HG02885 (cell line): Measurements from ENCODE around the gene DSCAML1.

Experiments used
- ATAC-seq: cut with Tn5 transposase; IDR thresholded peaks from one replicate; pipeline ENCODE4 v1.9.1; 2021; ENCODE audit warnings: mild to moderate bottlenecking; ENCODE audit not compliant: unreplicated experiment, poor library complexity

The DSCAML1 gene

GRCh38 chr11:117514256-117514655 lies 282.8 kb downstream of the DSCAML1 start:
- ATAC-seq = no peak

DNA sequence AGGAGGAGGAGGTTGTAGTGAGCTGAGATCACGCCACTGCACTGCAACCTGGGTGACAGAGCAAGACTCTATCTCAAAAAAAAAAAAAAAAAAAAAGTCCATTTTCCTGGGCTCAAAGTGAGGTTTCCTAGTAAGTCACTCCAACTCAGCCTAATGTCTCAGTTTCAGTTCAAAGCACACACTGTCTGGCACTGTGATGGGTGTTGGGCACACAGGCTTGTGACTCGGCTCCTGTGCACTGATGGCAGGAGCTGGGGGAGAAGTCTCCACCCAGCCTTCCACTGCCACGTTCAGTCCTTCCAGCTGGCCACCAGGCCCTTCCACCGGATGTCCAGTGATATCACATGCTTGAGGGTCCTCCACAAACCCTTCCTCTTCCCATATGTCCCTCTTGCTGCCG lies 283.4 kb downstream of the DSCAML1 start:
- no peak for ATAC-seq

- ATAC-seq = no peak
Measured at GRCh38 chr11:117511931-117512539, 285.0 kb downstream of the DSCAML1 start.

DNA sequence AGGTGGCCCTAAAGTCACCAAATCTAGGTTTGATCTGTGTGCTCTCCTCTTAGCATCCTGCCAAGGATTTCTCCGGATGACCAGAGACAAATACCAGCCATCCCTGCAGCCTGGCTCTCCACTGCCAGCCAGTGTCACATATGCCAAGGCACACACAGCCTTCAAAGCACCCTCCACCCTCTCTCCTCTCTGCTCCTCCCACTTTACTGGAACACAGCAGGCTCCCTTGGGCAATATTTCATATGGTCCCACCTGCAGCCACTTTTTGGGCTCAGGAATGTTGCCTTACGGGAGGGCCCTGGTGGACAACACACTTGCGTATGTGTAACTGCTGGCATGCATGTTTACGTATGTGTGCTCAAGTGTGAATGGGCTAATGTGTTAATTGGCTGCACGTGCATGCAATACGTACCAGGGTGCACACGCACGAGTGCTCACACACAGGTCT lies 285.5 kb downstream of the DSCAML1 start:
- ATAC-seq = no peak

DNA sequence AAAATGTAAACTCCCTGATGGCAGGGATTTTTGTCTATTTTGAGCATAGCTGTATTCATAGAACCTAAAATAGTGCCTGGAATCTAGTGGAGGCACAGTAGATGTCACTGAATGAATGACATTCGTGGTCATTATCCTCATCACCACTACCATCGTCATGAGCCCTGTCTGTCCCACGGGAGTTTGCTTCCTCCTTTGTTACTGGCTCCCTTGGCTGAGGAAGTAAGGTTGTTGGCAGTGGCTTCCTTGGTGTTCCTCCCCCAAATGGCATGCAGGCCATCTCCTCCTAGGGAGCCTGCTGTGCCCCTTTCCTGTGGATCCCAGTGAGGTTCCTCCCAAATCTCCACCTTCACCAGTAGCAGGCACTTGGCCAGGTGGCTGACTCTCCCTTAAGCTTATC lies 286.4 kb downstream of the DSCAML1 start:
- no peak for ATAC-seq

DNA sequence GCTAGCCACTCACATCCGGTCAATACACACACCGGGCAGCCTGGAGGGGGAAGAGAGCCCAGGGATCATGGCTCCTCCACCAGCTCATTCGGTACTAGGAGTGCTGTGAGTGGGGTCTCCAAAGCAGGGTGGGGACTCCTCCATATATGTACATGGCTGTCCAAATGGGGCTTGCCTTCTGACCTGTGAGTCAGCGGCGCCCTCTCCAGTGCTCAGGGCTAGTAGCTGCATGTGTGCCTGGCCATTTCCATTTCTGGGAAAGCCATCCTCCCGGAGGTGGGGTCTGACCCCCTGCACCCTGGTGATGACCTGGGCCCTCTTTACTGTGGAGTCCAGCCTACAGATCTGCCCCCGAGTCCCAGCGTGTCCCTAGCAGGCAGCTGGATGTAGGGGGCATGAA lies 287.5 kb downstream of the DSCAML1 start:
- ATAC-seq = no peak

- no peak for ATAC-seq
Measured at GRCh38 chr11:117506971-117507370, 290.0 kb downstream of the DSCAML1 start.

- ATAC-seq = no peak
Measured at GRCh38 chr11:117505285-117505970, 291.6 kb downstream of the DSCAML1 start.

GRCh38 chr11:117502779-117503100 lies 294.3 kb downstream of the DSCAML1 start:
- no peak for ATAC-seq

DNA sequence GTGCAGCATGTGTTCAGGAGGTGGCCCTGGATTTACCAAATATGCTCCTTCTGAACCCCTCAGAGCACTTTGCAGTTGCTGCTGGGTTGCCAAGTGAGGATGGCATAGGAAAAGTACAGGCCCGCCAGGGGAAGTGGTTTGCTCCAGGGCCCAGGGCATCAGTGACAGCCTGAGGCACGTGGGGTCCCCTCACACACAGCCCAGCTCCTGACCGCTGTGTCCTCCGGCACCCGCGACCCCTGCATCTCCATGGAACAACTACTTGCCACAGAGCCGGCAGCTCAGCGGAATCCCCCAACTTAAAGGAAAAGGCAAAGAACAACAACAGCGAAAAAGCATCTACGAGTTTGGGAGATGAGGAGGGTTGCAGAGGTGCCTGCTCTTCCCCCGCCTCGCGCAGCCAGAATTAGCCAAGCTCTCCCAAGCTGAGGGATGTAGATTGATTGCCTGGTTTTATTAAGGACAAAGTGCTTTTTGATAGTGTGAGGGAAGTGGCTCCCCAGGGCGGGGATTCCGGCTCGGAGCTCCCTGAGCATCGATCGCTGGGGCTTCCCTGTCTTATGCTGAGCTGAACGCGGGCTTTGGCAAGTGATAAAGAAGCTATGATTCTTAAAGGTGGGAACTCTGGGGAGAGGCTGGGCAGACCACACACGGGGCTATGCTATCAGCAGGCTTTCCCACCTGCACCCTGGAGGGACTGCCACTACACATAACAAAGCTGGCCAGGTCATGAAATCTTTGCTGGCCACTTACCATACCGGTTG lies 294.8 kb downstream of the DSCAML1 start:
- ATAC-seq = no peak

DNA sequence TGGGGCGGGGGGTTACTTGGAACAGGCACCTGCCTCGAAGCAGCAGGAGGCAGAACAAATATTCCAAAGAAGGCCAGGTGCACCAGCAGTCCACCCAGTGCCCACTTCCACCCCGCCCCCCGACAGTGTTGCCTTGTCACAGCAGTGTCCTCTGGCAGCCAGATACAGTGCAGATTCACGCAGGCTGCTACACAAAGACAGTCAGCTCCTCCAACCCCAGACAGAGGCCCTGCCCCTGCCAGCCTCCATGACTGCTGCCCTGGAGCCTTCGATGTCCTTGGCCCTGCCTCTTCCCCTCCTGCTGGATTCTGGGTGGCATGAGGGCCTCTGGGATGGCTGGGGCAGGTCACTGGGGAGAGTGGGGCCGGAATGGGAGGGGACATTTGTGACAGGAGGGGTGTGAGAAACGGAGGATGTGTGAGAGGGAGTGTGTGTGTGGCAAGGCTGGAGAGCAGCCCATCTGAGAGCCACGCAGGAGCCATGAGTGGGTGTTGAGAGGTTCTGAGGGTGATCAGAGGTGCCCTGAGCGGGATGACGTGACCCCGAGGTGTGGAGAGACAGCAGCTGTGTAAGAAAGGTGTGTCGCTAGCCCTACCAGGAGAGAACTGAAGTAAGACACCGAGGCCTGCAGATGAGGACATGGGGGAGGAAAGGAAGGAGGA lies 295.6 kb downstream of the DSCAML1 start:
- no peak for ATAC-seq

DNA sequence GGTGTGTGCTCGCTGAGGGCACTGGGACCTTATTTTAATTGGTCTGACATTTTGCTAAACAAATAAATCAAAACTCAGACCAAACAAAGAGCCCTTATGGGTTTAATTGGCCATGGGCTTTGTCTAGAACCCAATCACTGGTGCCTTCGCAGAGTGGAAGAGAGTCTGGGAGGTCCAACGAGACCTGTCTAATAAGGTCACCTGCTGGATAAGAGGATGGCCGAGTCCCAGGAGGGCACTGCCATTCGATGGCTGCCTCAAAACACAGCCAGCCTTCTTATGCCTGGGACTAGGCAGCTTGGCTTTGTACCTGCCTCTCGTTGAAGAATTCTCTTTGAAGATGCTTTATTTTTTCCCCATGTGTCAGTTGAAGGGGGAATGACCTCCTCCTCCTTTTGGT lies 298.2 kb downstream of the DSCAML1 start:
- ATAC-seq = no peak

DNA sequence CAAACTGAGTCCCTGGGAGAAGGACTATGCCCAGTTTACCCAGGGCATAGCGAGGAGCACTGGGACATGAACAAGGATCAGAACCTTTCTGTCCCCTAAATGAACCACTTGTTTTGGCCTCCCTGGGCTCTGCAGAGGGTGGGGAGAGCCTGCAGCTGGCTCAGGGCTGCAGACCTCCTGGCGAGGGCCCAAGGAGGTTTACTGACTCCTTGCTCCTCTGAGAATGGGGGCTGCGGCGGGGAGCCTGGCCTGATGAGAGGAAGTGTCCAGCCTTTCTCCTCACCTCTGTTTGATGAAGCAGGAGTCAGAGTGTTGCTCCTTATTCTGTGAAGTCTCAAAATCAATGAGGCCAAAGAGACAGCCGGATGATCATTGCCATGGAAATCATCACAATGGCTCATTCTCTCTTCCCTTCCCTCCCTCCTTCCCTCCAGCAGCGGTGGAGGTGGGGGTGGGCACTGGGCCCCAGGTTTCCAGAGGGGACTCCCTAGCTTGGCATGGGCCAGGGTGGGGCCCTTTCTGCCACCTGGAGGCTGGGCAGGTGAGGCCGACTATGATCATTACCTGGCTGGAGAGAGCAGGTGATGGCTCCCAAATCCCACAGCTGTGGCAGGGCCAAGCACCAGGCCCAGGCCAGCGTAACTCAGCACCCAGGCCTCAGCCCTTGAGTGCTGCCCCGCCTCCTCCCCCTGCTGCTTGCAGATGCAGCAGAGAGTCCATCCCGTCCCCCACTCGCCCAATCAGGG lies 299.6 kb downstream of the DSCAML1 start:
- no peak for ATAC-seq

DNA sequence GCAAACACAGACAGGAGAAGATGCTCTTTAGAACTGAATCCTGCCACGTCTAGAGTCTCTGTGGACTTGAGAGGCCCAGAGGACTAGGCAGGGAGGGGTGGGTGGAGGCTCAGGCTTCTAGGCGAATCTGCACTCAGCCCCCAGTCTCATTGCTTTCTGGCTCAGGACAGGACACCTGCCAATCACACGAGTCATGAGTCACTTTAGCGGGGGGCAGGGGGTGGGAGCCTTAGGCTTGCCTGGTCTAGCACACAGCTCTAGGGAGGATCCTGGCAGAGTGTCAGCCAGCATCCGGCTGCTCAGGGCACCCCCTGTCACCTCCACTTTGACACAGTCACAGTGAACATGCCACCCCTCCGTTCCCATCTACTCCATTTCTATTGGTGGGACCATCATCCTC lies 301.7 kb downstream of the DSCAML1 start:
- no peak for ATAC-seq

DNA sequence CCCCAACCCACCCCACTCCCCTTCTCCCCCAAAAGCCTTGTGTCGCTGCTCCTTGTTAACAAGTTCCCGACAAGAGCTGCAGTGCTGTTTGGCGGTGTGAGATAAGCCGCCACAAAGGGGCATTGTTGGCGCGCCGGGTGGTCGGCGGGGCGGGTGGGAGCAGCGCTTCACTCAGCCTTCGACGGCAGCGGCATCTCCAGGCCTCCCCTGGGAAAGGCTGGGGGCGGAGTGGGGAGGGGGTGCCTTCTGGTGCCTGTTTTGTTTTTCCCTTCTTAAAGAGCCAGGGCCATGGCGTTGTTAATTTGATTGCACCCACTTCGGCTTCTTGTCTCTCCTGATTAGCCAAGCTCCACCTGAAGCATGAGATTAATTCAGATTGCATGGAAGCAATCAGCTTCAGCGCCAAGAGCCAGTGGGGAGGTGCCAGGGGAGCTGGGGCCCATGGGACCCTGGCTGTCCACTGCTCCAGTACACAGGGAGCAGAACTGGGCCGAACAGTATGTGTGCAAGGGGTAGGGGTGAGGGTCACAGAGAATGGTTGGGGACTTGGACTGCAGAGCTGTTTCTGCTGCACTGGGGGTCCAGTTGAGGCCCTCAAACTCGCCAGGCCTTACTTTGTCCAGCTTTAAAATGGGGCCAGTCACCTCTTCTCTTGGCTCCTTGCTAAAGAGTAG lies 304.3 kb downstream of the DSCAML1 start:
- no peak for ATAC-seq

DNA sequence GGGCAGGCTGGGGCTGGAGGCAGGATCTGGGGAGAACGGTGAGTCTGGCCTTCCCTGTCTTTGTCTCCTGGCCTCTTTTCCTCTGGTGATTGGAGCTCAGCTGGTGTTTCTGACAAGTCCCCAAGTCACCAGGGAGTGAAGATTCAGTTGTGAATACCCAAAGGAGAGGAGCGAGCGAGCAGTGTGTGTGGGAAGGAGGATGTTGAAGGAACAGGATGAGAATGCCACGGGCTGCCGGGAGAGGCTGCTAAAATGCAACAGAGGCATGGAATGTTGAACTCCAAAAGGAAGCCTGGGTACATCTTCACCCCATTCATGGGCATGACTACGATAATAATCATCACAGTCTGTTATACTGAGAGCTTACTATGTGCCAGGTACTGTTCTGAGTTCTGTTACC lies 306.1 kb downstream of the DSCAML1 start:
- ATAC-seq = no peak

DNA sequence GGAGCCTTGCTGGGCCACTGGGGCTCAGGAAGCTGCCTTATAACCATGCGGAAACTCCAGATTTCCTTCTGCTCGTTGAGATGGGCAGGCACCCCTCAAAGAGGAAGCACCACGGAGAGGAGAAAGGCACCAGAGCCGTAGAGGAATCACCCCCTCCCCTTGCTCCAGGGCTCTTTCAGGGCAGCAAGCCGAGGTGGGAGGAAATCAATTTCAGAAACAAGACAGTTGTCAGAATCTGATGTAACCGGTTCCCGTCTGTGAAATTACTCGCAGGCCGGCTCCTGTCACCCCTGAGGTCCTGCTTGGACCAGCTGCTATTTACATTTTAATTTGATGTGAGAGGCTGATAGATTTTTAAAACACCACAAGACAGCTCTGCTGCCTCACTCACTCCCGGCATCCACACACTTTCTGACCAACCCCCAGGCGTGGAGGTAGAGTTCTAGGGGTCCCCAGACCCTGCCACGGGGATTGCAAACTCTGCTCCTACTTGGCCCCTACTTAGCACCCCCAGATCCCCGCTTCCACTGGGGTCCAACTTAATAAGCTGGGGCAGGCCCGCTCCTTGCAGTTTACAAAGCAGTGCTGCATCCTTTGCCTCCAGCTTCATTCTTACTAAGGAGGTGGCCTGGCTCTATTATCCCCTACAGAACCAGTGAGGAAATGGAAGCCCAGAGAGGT lies 306.9 kb downstream of the DSCAML1 start:
- no peak for ATAC-seq

GRCh38 chr11:117488996-117489952 lies 307.7 kb downstream of the DSCAML1 start:
- no peak for ATAC-seq
